Body of pancreas (tissue), 4 donors: Measurements from ENCODE around the gene FCHO1. TPM values are rescaled to one million over a fixed set of nuclear protein-coding genes. Genes with fewer than 3 reads are reported as not detected.

Experiments used
- ATAC-seq: fragments of 150-250 bp; one replicate; pipeline ENCODE4 v1.9.1; 2016
- DNase-seq, 4 donors: peaks; one replicate each; pipeline ENCODE4 v3.0.0-alpha.2; 2019
- H3K27ac ChIP-seq, 4 donors: fragments of 200-600 bp; sonication (generic); 1 replicate in 3 of 4; 2 replicates in 1 of 4; pipeline versions ENCODE4 v1.5.1 to v1.6.1; 2016 to 2019; ENCODE audit warnings: mild to moderate bottlenecking in 1 of 4, mixed read lengths in 1 of 4, moderate library complexity in 1 of 4
- H3K27me3 ChIP-seq, 2 donors: fragments of 200-600 bp; sonication (generic); one replicate each; pipeline ENCODE4 v1.6.0; 2016; ENCODE audit warnings: mild to moderate bottlenecking in 1 of 2
- H3K36me3 ChIP-seq, 2 donors: fragments of 200-600 bp; sonication (generic); replicated peaks in 1 of 2; 2 replicates each; pipeline ENCODE4 v1.5.1; 2016; ENCODE audit warnings: low read depth in 2 of 2; ENCODE audit not compliant: insufficient read depth in 1 of 2
- H3K4me1 ChIP-seq: fragments of 200-600 bp; sonication (generic); one replicate; pipeline ENCODE4 v1.6.0; 2016
- H3K4me3 ChIP-seq, 2 donors: fragments of 200-600 bp; sonication (generic); 1 replicate in 1 of 2; 2 replicates in 1 of 2; pipeline ENCODE4 v1.5.1; 2016 to 2019
- H3K9me3 ChIP-seq, 3 donors: fragments of 200-600 bp; sonication (generic); 1 replicate in 2 of 3; 2 replicates in 1 of 3; pipeline ENCODE4 v1.5.1; 2016
- CTCF ChIP-seq, 7 experiments: fragments of 450-650 bp in 4 of 7; fragments of 200-600 bp in 3 of 7; sonication (generic) in 3 of 7; IDR thresholded peaks; one replicate each; pipeline ENCODE4 v1.5.1; 2016 to 2019; ENCODE audit warnings: antibody characterized with exemption in 7 of 7
- POLR2A ChIP-seq, 3 donors: fragments of 450-650 bp; IDR thresholded peaks; one replicate each; pipeline ENCODE4 v1.6.1; 2016; ENCODE audit warnings: antibody characterized with exemption in 3 of 3, mild to moderate bottlenecking in 2 of 3
- WGBS, 2 donors: methylation state at CpG; one replicate each; pipeline ENCODE4 v1.1.5; 2017; 5-methylcytosine and 5-hydroxymethylcytosine counted together
- intact Hi-C: fragments of 100-400 bp; cut with DNase I; formaldehyde crosslinking; loops from one replicate; pipeline ENCODE4 v1.15.1; 2023
- total RNA-seq, 2 donors: library from RNA; depleted of rRNA; stranded (reverse); fragments of >200 nt; gene quantifications; one replicate each; pipeline ENCODE4 v1.1.0, GENCODE V29; 2016

The FCHO1 gene
- total RNA-seq, 2 donors from 2014 or later = 1.6 TPM; not detected in 1

- no peak overlapping the region for H3K27ac ChIP-seq
- peaks cover 13% of the 10 kb centered on the region for H3K4me1 ChIP-seq
- DNase-seq (no peak), ATAC-seq (no peak)
- no peak overlapping the region for H3K4me3 ChIP-seq
- TF ChIP-seq CTCF (IDR thresholded peaks at IDR 0.05) = no peak
- TF ChIP-seq POLR2A (IDR thresholded peaks at IDR 0.05) = no peak
- H3K36me3 ChIP-seq = no peaks in the 10 kb centered on the region
- H3K27me3 ChIP-seq = no peaks in the 10 kb centered on the region
- WGBS, 2 donors = 17 to 22% methylated on average over 8 of the region's 8 CpGs
- intact Hi-C loops = no loop called here
- H3K9me3 ChIP-seq = no peaks in the 10 kb centered on the region
Observed at GRCh38 chr19:17749912-17750317, 1.4 kb upstream of the FCHO1 start.

GRCh38 chr19:17751912-17752273 lies 616 bp downstream of the FCHO1 start:
- DNase-seq (no peak), ATAC-seq (no peak)
- Histone ChIP-seq H3K9me3 (no peaks in the 10 kb centered on the region), H3K4me1 (peaks cover 12% of the 10 kb centered on the region), H3K36me3 (no peaks in the 10 kb centered on the region), H3K4me3 (no peak overlapping the region), H3K27me3 (no peaks in the 10 kb centered on the region), H3K27ac (peak overlapping the region in 1 of 4 donors; percentile 29)
- TF ChIP-seq CTCF (IDR thresholded peaks at IDR 0.05) (no peak), POLR2A (IDR thresholded peaks at IDR 0.05) (no peak)
- intact Hi-C loops = no loop called here
- 56 to 58% methylated on average over 2 of the region's 2 CpGs for WGBS, 2 donors

- peaks cover 10% of the 10 kb centered on the region for H3K4me1 ChIP-seq
- no peak overlapping the region for H3K27ac ChIP-seq
- TF ChIP-seq POLR2A (IDR thresholded peaks at IDR 0.05) (no peak), CTCF (IDR thresholded peaks at IDR 0.05) (no peak)
- intact Hi-C loops = no loop called here
- 73 to 81% methylated on average over 7 of the region's 7 CpGs for WGBS, 2 donors
- H3K36me3 ChIP-seq = no peaks in the 10 kb centered on the region
- H3K27me3 ChIP-seq = no peaks in the 10 kb centered on the region
- DNase-seq = no peak
- no peak overlapping the region for H3K4me3 ChIP-seq
- no peak for ATAC-seq
- no peaks in the 10 kb centered on the region for H3K9me3 ChIP-seq
Observed at GRCh38 chr19:17752865-17753639, 1.8 kb downstream of the FCHO1 start.

GRCh38 chr19:17753976-17754375 lies 2.7 kb downstream of the FCHO1 start:
- TF ChIP-seq POLR2A (IDR thresholded peaks at IDR 0.05) = no peak
- TF ChIP-seq CTCF (IDR thresholded peaks at IDR 0.05) = no peak
- Histone ChIP-seq H3K27me3 (no peaks in the 10 kb centered on the region), H3K4me1 (peaks cover 8% of the 10 kb centered on the region), H3K36me3 (no peaks in the 10 kb centered on the region), H3K27ac (no peak overlapping the region), H3K4me3 (no peak overlapping the region), H3K9me3 (no peaks in the 10 kb centered on the region)
- DNase-seq (no peak), ATAC-seq (no peak)
- WGBS, 2 donors = 30 to 36% methylated on average over 3 to 9 of the region's 9 CpGs
- intact Hi-C loops = no loop called here
